HepG2 (cell line): ENCODE results near the gene ZNF500. TPM values are rescaled to one million over a fixed set of nuclear protein-coding genes. Genes with fewer than 3 reads are reported as not detected.
A peak's percentile ranks its signal among the peaks of the same experiment; 100 is the strongest.

Experiments used
- ARID3A ChIP-seq: IDR thresholded peaks from 2 replicates; pipeline ENCODE4 v1.6.1; 2012; ENCODE audit warnings: low read depth, low read length, improper control_type of control experiment
- ARNT2 ChIP-seq: sonication (generic); formaldehyde crosslinking; IDR thresholded peaks from 2 replicates; pipeline ENCODE4 v1.8.0; 2022; ENCODE audit warnings: mild to moderate bottlenecking, low read depth, missing genetic modification reagents, moderate library complexity
- ASH2L ChIP-seq: fragments of 300-600, 200-600 bp; sonication (generic); IDR thresholded peaks from 2 replicates; pipeline ENCODE4 v1.7.0; 2017; ENCODE audit warnings: low read depth, mild to moderate bottlenecking, moderate library complexity, mixed read lengths, low read length; ENCODE audit not compliant: insufficient read length
- CEBPG ChIP-seq: IDR thresholded peaks from 2 replicates; pipeline ENCODE4 v1.6.1; 2016
- HOMEZ ChIP-seq: IDR thresholded peaks from 2 replicates; pipeline ENCODE4 v1.6.1; 2016; ENCODE audit warnings: low read depth
- MAX ChIP-seq: IDR thresholded peaks from 2 replicates; pipeline ENCODE4 v1.6.1; 2012; ENCODE audit warnings: inconsistent platforms
- MLXIP ChIP-seq: sonication (generic); formaldehyde crosslinking; IDR thresholded peaks from 2 replicates; pipeline ENCODE4 v1.9.0; 2021; ENCODE audit warnings: missing genetic modification reagents, borderline replicate concordance
- MXD1 ChIP-seq: sonication (generic); formaldehyde crosslinking; IDR thresholded peaks from 2 replicates; pipeline ENCODE4 v1.4.0; 2020; ENCODE audit warnings: mild to moderate bottlenecking, missing genetic modification reagents
- PAF1 ChIP-seq: IDR thresholded peaks from 2 replicates; pipeline ENCODE4 v1.6.1; 2016; ENCODE audit warnings: missing genetic modification reagents, missing compliant biosample characterization
- PBX3 ChIP-seq: sonication (generic); formaldehyde crosslinking; IDR thresholded peaks from 2 replicates; pipeline ENCODE4 v1.8.1; 2023; ENCODE audit warnings: missing genetic modification reagents, inconsistent platforms, borderline replicate concordance
- POLR2A ChIP-seq, 2 experiments: IDR thresholded peaks; 2 replicates each; pipeline ENCODE4 v1.6.1; 2011; ENCODE audit warnings: low read depth in 2 of 2, low read length in 2 of 2, mild to moderate bottlenecking in 1 of 2, moderate library complexity in 1 of 2; ENCODE audit not compliant: insufficient read depth in 1 of 2
- PRMT3 ChIP-seq: sonication (generic); formaldehyde crosslinking; IDR thresholded peaks from 2 replicates; pipeline ENCODE4 v1.8.1; 2022; ENCODE audit warnings: low read depth, mild to moderate bottlenecking, moderate library complexity, missing genetic modification reagents, borderline replicate concordance
- RFXANK ChIP-seq: IDR thresholded peaks from 2 replicates; pipeline ENCODE4 v1.6.1; 2016
- SP1 ChIP-seq, 2 experiments: fragments of 450-650 bp in 1 of 2; sonication (generic) in 1 of 2; formaldehyde crosslinking in 1 of 2; IDR thresholded peaks; 2 replicates each; pipeline versions ENCODE4 v1.4.0 to v1.6.1; 2016 to 2020; ENCODE audit warnings: missing genetic modification reagents in 1 of 2
- ZNF207 ChIP-seq: fragments of 450-650 bp; IDR thresholded peaks from 2 replicates; pipeline ENCODE4 v1.6.1; 2016; ENCODE audit warnings: antibody characterized with exemption, borderline replicate concordance
- ZNF264 ChIP-seq: sonication (generic); formaldehyde crosslinking; IDR thresholded peaks from 2 replicates; pipeline ENCODE4 v1.4.0; 2020; ENCODE audit warnings: missing genetic modification reagents
- ZNF605 ChIP-seq: sonication (generic); formaldehyde crosslinking; IDR thresholded peaks from 2 replicates; pipeline ENCODE4 v1.8.0; 2022; ENCODE audit warnings: mild to moderate bottlenecking, missing genetic modification reagents
- ZSCAN22 ChIP-seq: sonication (generic); formaldehyde crosslinking; IDR thresholded peaks from 2 replicates; pipeline ENCODE4 v1.4.0; 2020; ENCODE audit warnings: mild to moderate bottlenecking, missing genetic modification reagents
- ZSCAN5A ChIP-seq: sonication (generic); formaldehyde crosslinking; IDR thresholded peaks from 2 replicates; pipeline ENCODE4 v1.8.0; 2022; ENCODE audit warnings: mild to moderate bottlenecking, missing genetic modification reagents, borderline replicate concordance
- polyA plus RNA-seq, 8 experiments: library from polyadenylated mRNA; depleted of rRNA in 3 of 8; stranded (reverse) in 7 of 8; unstranded in 1 of 8; fragments of >200 nt; fragmentation: Illumina TruSeq in 4 of 8; extraction: Trizol in 4 of 8; gene quantifications; 2 replicates each; pipeline versions ENCODE4 v1.2.1 to v1.2.3, GENCODE V29; 2011 to 2016; ENCODE audit warnings: low read depth in 4 of 8, missing spikeins in 1 of 8, mixed read lengths in 1 of 8; ENCODE audit not compliant: insufficient read depth in 1 of 8
- total RNA-seq, 5 experiments: library from RNA; depleted of rRNA; stranded (reverse); fragments of >200 nt; fragmentation: Illumina TruSeq; extraction: Trizol; gene quantifications; 2 replicates each; pipeline ENCODE4 v1.2.3, GENCODE V29; 2016; ENCODE audit warnings: low read depth in 1 of 5

ZNF500 gene
- total and polyA plus RNA-seq, 2 of the 13 experiments (the other 11 are each of a cell fraction or from before 2014, with no cell fraction given), result 6.1 to 12.2 TPM

GRCh38 chr16:4788489-4788889 is 21.5 kb upstream of the ZNF500 start (continued):
- no peak for TF ChIP-seq ARID3A
- 0 out of 2 replicates have a peak, but pooled peaks have one; percentile 38 for TF ChIP-seq ZNF605 (CRISPR knock-in tag)
- TF ChIP-seq ZSCAN5A (CRISPR knock-in tag), result no peak
- no peak for TF ChIP-seq SP1 (IDR thresholded peaks at IDR 0.05)
- TF ChIP-seq SP1 (CRISPR knock-in tag; IDR thresholded peaks at IDR 0.05), result no peak
- no peak for TF ChIP-seq MLXIP (CRISPR knock-in tag)
- TF ChIP-seq ASH2L, result no peak
- no peak for TF ChIP-seq HOMEZ
- TF ChIP-seq ZNF207, result no peak
- TF ChIP-seq ZNF264, result no peak
- TF ChIP-seq PAF1 (CRISPR knock-in tag), result no peak
- TF ChIP-seq PBX3, result no peak
- peak; percentile 29; the same call in 1 of the 2 replicates for TF ChIP-seq MAX
- TF ChIP-seq POLR2A (IDR thresholded peaks at IDR 0.05; ENCODE audit: insufficient read depth in 1 of 2, low read depth in 2 of 2, low read length in 2 of 2), result no peak
- TF ChIP-seq RFXANK (CRISPR knock-in tag), result no peak
- 0 out of 2 replicates have a peak, but pooled peaks have one; percentile 24 for TF ChIP-seq CEBPG (CRISPR knock-in tag)
- TF ChIP-seq ZSCAN22 (CRISPR knock-in tag), result no peak
- TF ChIP-seq MXD1 (CRISPR knock-in tag), result no peak
- peak; percentile 34; the same call in 1 of the 2 replicates for TF ChIP-seq ARNT2 (CRISPR knock-in tag)
- TF ChIP-seq PRMT3, result no peak
